NCI-H2227 (cell line): Measurements from ENCODE around the gene SEZ6L2.
"Not testable (repeated sequence)": the region's sequence is repeated elsewhere in the genome, so short reads cannot be mapped to it uniquely, and the experiment has no call there.

Experiments
- DNase-seq: peaks from one replicate; lab custom pipeline; 2025; ENCODE audit not compliant: unreplicated experiment; lab: John Stamatoyannopoulos, UW

SEZ6L2 gene

DNA sequence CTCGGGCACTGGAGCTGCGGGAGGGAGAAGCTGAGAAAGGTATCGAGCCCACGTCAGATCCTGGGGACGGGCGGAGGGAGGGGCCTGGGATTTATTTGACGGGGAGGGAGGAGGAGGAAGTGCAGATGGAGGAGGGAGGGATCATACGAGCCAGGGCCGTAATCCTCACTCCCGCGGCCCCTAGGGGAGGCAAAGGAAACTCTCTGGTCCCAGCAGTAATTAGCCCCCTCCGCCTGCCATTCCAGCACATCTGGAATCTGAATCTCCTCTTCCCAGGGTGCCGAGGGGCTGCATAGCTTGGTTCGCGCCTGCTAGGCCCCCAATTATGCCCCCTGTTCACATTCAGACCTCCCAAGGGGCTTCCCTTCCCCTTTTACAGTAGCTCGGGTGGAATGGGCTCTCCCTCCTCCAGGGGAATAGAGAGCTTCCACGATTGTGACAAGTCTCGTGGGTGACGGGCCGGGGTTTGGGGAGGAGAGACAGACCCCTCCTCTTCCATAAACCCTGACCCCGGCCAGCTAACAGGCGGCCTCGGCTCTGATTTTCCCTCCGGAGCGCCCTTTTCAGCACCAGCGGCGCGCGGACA, at the start of gene SEZ6L2:
SEZ6L2 (minus strand) TSS at position 35 of the 586 bp plus-strand sequence. CDS start 531 bp downstream, outside the sequence.
- DNase-seq, result peak; percentile 97

DNA sequence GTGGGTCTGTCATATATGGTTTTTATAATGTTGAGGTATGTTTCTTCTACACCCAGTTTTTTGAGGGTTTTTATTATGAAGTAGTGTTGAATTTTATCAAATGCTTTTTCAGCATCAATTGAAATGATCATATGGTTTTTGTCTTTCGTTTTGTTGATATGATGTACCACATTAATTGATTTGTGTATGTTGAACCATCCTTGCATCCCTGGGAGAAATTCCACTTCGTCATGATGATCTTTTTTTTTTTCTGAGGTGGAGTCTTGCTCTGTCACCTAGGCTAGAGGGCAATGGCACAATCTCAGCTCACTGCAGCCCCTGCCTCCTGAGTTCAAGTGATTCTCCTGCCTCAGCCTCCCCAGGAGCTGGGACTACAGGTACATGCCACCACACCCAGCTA, 48.5 kb upstream of the SEZ6L2 start:
- no peak for DNase-seq

DNA sequence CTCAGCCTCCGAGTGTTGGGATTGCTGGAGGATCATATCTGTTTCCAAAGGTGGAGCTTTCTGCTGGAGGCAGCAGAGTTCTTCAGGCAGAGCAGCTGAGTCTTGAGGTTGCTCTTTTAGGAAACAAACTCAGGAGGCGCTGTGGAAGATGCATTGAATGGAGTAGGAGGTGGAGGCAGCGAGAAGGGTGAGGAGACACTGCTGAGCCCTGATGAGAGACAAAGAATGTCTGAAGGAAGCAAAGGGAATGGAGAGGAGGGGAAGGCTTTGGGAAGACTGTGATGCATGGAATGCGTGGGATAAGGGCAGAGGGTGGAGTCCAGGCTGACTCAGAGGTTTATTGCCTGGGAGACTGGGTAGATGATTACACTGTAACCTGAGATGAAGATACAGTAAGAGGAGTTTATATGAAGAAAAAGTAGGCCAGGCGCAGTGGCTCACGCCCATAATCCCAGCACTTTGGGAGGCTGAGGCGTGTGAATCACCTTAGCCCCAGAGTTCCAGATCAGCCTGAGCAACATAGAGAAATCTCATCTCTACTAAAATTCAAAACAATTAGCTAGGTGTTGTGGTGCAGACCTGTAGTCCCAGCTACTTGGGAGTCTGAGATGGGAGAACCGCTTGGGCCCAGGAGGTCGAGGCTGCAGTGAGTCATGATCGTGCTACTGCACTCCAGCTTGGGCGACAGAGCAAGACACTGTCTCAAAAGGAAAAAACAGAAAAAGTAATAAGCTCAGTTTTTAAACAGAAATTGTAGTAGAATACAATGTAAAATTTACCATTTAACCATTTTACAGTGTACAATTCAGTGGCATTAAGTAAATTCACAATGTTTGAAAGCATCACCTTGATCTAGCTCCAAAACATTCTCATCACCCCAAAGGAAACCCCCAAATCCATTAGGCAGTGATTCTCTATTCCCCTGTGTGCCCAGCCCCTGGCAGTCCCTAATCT, 44.8 kb upstream of the SEZ6L2 start:
- DNase-seq, result peak; percentile 57

DNA sequence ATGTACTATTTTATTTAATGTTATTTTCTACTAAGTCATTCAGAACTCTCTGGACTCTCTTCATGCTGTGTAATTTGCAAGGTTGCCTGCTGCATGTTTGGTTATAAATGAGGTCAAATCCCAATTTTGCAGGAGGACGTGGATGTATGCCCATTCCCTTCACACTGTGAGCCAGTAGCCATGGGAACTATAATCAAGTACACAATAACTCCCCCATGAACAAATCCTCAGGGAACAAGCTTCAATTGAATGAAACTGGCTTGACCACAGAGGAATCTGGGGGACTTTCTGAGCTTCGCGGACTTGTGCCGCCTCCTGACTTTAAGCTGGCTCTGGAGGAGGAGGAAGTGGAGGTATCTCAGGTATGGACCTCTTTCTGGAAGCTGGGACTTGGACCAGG, 41.3 kb upstream of the SEZ6L2 start:
- DNase-seq, result no peak

DNA sequence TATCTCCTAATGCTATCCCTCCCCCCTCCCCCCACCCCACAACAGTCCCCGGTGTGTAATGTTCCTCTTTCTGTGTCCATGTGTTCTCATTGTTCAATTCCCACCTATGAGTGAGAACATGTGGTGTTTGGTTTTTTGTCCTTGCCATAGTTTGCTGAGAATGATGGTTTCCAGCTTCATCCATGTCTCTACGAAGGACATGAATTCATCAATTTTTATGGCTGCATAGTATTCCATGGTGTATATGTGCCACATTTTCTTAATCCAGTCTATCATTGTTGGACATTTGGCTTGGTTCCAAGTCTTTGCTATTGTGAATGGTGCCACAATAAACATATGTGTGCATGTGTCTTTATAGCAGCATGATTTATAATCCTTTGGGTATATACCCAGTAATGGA, 32.4 kb upstream of the SEZ6L2 start:
- DNase-seq, result not testable (repeated sequence)

DNA sequence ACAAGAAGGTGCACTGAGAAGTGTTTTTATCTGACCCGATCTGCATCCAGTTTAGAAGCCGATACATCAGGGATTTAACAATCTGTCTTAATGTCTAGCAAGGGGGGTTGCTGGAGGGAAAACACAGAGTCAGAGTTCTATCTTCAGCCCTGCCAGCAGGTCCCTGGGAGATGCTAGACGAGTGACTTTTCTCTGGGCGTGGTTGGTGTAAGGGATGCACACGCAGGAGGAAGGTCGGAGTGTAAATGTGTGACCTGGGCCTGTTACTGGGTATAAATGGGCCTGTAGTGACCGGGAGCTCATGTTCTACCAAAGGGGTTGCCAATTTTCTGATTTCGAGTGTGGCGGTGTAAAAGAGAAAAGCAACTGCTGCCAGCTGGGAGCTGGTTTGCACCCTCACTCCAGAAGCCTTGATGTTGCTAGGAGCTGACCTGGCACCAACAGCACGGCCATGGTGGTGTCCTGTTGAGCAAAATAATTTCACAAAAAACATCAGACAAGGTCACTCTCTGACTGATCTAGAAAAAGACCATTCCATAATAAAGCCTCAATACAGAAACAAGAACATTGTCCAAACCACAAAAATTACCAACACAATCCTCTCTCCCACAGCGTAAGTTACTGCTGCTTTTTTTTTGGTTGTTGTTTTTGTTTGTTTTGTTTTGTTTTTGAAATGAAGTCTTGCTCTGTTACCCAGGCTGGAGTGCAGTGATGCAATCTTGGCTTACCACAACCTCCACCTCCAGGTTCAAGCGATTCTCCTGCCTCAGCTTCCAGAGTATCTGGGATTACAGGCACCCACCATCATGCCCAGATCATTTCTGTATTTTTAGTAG, 27.9 kb upstream of the SEZ6L2 start:
- peak; percentile 57 for DNase-seq

DNA sequence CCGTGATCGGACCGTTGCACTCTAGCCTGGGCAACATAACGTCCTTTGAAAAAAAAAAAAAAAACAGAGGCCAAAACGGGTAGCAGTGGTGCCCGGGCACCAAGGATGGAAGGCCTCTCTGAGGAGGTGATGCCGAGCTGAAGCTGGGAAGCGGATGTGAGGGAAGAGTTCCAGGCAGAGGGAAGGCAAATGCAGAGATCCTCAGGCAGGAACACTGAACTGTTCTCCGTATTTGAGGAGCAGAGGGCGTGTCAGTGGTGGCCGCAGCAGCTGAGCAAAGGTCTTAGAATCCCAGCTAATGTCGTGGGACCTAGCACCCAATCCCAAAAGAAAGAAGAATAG, 27.3 kb upstream of the SEZ6L2 start:
- DNase-seq, result peak; percentile 66

DNA sequence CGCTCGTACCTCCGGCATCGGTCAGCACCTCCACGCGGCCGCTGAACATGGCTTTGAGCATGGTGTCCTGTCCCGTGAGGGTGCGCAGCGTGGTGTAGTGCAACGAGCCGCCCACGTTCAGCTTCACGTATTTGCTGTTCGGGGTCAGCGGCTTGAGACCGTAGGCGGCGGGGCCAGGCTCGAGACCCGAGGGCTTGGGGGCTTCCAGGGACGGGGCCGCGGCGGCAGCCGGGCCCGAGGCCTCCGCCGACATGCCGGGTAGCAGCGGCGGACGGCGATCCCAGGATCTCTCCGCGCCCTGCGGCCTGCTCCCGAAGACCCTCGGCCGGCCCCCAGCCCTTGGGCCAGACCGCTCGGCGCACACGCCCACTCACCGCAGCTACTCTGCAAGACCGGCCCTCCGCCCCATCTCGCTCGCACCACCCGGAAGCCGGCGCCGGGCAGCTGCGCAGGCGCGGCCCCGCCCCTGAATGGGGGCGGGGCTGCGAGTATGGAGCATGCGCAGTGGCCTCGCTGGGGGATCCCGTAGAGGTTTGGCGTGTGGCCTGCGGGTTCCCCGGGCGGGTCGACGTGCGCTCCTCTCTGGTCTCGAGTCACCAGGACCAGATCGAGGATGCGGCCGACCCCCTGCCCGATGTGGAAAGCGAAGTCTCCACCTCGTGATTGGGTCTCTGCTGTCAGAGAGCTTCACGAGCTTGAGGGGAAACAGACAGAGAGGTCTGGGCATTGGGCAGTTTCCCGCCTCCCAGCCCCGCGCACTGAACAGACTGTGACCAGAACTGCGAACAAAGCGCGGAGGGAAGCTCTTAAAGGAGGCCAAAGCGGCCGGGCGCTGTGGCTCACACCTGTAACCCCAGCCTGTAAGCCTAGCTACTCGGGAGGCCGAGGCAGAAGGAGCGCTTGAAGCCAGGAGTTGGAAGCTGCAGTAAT, 26.7 kb upstream of the SEZ6L2 start, which contains the start of gene KCTD13:
KCTD13 (minus strand) TSS at position 446 of the 930 bp plus-strand sequence; CDS start at position 253, 193 bp downstream.
- DNase-seq, result peak; percentile 93

DNA sequence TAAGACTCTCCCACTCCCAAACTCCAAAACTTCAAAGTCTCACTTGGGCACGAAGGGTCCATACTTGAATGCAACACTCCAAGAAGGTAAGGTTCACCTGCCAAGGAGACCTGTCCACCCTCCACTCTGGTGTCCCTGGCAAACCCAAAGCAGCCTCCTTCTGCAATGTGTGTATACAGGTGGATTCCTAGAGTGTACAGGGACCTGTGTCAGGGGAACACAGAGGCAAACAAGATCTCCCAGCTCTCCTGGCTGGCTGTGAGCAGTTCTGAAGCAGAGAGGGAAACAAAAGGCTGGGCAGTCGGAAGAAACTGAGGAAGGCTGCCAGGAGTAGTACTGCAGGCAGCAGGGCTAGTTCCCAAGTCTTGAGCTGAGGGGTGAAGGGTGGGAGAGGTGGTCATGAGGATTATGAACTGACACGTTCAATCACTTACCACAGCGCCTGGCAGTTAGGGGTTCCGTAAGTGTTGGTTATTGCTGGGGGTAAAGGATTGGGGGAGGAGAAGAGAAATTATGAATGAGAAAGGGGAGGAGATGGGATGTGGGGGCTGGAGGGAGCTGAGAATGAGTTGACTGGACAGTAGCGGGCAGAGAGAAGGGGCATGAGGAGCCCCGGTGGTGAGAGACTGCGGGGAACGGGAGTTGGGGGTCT, 25.9 kb upstream of the SEZ6L2 start:
- DNase-seq, result no peak

DNA sequence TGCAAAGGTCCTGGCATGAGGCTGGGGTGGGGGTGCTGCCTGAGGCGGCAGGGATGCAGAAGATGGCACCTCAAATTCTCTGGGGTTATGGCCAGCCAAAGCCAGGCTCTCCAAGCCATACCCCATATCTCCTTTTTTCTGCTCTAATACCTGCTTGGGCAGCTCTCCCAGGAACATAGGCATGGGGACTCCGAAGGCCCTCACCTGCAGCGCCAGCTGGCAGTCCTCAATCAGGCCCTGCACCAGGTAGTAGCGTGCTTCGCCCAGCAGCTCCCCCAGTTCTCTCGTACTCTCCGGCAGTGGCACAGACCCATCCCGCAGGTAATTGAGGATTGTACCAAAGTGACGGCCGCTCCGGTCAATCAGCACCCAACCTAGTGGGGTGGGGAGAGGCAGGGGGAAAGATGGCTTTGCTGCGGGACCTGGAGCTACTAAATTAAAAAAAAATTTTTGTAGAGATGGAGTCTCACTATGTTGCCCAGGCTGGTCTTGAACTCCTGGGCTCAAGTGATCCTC, 23.7 kb upstream of the SEZ6L2 start:
- no peak for DNase-seq

DNA sequence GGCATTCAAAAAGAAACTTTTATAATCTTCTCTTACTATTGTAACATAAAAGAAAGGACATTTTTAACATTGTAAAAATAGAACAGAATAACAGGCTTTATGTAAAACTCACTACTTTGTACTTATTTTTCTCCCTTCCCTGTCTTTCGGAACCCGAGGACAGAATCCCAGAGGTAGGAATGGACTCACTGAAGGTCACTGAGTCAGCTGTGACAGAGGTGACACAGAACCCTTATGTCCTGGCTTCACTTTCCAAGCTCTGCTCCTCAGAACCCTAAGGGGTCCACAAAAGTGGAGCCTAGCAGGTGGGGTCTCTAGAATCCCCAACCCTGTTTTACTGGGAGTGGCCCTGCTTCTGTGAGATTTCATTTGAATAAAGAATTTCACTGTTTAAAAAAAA, 23.0 kb upstream of the SEZ6L2 start:
- no peak for DNase-seq

DNA sequence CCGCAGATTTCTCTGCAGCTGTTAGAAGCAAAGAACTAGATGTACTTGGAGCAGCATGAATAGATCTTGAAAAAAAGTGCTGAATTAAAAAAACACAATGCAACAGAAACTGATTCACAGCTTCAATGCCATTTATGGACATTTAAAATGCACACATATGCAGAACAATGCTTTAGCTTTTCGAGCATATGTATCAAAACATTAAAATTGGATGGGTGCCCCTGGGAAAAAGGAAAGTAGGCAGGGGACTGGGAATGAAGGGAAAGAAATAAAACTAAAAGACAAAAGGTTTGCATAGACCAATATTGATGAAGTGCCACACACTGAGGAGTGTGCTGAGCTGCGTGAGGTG, 21.7 kb upstream of the SEZ6L2 start:
- no peak for DNase-seq

DNA sequence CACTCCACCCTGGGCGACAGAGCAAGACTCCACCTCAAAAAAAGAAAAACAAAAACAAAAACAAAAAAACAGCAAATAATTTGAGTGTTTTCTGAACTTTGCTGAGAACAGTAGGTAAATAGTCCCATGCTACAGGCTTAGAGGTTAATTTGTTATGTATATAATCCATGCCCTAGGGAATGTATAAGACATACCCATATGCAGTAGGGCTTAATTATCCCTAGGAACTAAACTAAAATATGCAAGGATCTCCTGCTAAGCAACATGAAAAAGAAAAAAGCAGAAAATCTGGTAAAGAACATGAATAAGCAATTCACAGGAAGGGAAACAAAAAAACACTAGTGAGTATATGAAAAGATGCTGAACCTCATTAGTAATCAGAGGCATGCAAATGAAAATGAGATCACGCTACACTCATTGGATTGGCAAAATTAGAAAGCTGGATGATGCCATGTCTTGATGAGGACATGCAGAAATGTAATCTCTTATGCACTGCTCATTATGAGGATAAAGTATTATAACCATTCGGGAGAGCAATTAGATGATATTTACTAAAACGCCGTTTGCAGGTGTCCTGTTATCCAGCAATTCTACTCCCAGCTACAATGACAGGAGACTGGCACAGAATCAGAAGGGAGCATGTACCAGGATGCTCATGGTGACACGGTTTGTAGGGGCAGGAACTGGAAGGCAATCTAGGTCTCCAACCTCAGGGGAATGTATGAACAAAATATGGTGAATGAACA, 21.1 kb upstream of the SEZ6L2 start:
- DNase-seq, result no peak

DNA sequence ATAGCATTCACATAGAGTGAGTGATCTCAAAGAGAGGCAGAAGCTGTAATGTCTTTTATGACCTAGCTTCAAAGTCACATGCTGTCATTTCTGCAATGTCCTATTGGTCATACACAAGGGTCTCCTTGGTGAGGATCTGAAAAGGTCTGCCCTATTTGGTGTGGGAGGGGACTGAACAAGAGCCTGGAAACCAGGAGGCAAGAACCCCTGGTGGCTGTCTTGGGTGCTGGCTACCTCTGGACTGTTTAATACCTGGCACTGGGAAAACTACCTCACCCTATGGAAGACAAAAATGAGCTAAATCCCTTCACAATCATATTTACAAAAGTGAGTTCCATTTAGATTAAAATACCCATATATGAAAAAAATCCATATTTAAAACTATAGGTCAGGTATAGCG, 17.6 kb upstream of the SEZ6L2 start:
- no peak for DNase-seq

DNA sequence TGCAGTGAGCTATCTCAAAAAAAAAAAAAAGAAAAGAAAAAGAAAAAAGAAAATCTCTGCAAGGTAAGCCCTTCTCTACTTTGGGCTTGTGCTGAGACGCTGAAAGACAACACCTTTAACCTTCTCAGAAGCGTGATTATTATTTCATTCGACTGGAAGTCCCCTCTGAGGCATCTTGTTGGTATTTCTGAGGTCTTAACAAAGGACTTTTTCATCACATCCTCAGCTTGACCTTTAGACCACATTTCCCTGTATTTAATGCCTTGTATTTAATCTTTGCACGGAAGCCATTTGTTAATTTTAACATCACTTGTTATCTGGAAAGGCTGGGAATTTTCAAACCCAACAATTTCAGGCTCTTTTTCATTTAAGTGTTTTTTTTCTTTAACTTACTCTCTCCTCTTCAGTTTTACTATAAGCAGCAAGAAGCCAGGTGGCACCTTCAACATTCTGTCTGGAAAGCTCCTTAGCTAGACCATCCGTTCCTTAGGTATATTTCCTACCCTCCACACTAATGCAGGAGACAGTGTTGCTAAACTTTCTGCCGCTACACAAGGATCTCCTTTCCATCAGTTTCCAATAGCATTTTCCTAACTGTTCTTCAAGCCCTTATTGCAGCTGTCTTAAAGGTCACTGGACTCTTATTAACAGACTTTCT, 16.4 kb upstream of the SEZ6L2 start:
- DNase-seq, result no peak

DNA sequence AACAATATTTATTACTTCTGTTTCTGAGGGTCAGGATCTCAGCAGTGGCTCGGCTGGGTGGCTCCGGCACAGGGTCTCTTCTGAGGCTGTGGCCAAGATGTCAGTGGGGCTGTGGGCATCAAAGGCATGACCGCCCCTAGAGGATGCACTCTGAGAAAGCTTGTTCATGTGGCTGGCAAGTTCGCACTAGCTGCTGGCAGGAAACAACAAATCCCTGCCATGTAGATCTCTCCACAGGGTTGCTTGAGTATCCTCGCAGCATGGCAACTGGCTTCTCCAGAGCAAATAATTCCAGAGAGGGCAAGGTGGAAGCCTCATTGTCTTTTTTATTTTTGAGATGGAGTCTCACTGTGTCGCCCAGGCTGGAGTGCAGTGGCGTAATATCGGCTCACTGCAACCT, 14.2 kb upstream of the SEZ6L2 start:
- DNase-seq, result no peak

DNA sequence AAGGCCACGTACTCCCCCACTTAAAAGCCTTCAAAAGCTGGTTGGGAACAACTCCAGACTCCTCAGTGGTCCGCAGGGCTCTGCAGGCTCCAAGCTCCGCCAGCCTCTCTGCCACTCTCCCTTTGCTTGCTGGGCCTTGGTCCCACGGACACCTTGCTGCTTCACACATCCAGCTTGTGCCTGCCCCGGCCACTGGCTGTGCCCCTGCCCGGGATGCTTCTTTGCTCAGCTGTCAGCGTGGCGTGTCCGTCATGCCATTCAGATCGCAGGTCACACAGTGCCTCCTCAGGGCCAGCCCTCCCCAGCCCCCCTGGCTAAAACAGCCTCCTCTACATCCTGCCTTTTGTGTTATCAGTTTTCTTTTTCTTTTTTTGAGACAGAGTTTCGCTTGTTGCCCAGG, 12.7 kb upstream of the SEZ6L2 start:
- no peak for DNase-seq

DNA sequence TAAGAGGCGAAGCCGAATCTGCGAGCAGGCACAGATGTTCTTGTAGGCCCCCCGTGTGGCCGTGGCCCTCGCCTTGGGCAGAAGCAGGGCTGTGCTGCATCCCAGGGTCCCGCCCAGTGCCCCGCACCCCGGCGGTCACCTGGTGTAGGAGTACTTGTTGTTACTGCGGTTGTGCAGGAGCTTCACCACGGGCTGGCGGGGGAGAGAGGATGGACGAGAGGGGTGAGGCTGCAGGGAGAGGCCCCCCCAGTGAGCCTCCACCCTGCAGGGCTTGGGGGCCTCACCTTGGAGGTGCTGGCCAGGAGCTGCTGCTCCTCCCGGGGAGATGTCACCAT, 12.3 kb upstream of the SEZ6L2 start:
- DNase-seq, result no peak
